OCI-LY1 (cell line): ENCODE results near the gene VPS35.
A peak's percentile ranks its signal among the peaks of the same experiment; 100 is the strongest.

Experiments
- H2AFZ ChIP-seq: fragments of 200-600 bp; sonication (generic), shearing (Covaris generic); 2 replicates; pipeline ENCODE4 v1.6.0; 2014; ENCODE audit warnings: antibody characterized with exemption, mild to moderate bottlenecking, low read length
- H3F3A ChIP-seq: fragments of 200-600 bp; sonication (generic), shearing (Covaris generic); 2 replicates; pipeline ENCODE4 v1.6.0; 2014; ENCODE audit warnings: mild to moderate bottlenecking, antibody characterized with exemption, low read length, moderate library complexity; ENCODE audit not compliant: insufficient read depth
- H3K27ac ChIP-seq: fragments of 200-600 bp; sonication (generic); 2 replicates; pipeline ENCODE4 v1.5.1; 2014; ENCODE audit warnings: low read length, mixed run types, mild to moderate bottlenecking, low read depth; ENCODE audit not compliant: poor library complexity, severe bottlenecking
- H3K27me3 ChIP-seq: fragments of 200-600 bp; sonication (generic); 2 replicates; pipeline ENCODE4 v1.6.0; 2014; ENCODE audit warnings: antibody characterized with exemption, mild to moderate bottlenecking, low read length, moderate library complexity; ENCODE audit not compliant: insufficient read depth
- H3K36me3 ChIP-seq: fragments of 200-600 bp; sonication (generic); 2 replicates; pipeline ENCODE4 v1.6.1; 2014; ENCODE audit warnings: mild to moderate bottlenecking, antibody characterized with exemption, low read length, moderate library complexity, mixed read lengths; ENCODE audit not compliant: insufficient read depth
- H3K4me1 ChIP-seq: fragments of 200-600 bp; sonication (generic); 2 replicates; pipeline ENCODE4 v1.5.1; 2014; ENCODE audit warnings: mild to moderate bottlenecking, low read length, moderate library complexity; ENCODE audit not compliant: insufficient read depth, severe bottlenecking
- H3K4me2 ChIP-seq: fragments of 200-600 bp; sonication (generic), shearing (Covaris generic); 2 replicates; pipeline ENCODE4 v1.6.1; 2014; ENCODE audit warnings: low read length
- H3K4me3 ChIP-seq: fragments of 200-600 bp; sonication (generic); 2 replicates; pipeline ENCODE4 v1.5.1; 2014; ENCODE audit warnings: low read length, low read depth, mild to moderate bottlenecking, mixed read lengths; ENCODE audit not compliant: poor library complexity, severe bottlenecking
- H3K79me2 ChIP-seq: fragments of 200-600 bp; shearing (Covaris generic); 2 replicates; pipeline ENCODE4 v1.6.1; 2016; ENCODE audit warnings: mixed run types, low read length, mixed read lengths; ENCODE audit not compliant: insufficient read depth
- H3K9ac ChIP-seq: fragments of 200-600 bp; sonication (generic), shearing (Covaris generic); 2 replicates; pipeline ENCODE4 v1.6.1; 2014; ENCODE audit warnings: mild to moderate bottlenecking, low read length, mixed read lengths
- H3K9me2 ChIP-seq: fragments of 200-600 bp; sonication (generic), shearing (Covaris generic); 2 replicates; pipeline ENCODE4 v1.6.1; 2014; ENCODE audit warnings: low read depth, mild to moderate bottlenecking, low read length, mixed read lengths
- H3K9me3 ChIP-seq: fragments of 200-600 bp; shearing (Covaris generic); 2 replicates; pipeline ENCODE4 v1.6.1; 2014; ENCODE audit warnings: low read length, mixed read lengths
- H4K20me1 ChIP-seq: fragments of 200-600 bp; sonication (generic), shearing (Covaris generic); 2 replicates; pipeline ENCODE4 v1.6.0; 2016; ENCODE audit warnings: mild to moderate bottlenecking, low read length; ENCODE audit not compliant: insufficient read depth
- EZH2 ChIP-seq: fragments of 200-600 bp; sonication (generic), shearing (Covaris generic); IDR thresholded peaks from 2 replicates; pipeline ENCODE4 v1.8.0; 2017; ENCODE audit warnings: borderline replicate concordance, mixed run types, mild to moderate bottlenecking, antibody characterized with exemption, low read length, moderate library complexity, mixed read lengths
- TF ChIP-seq, protein P1 (sequence below): fragments of 200-600 bp; sonication (generic), shearing (Covaris generic); IDR thresholded peaks from 2 replicates; pipeline ENCODE4 v1.5.1; 2017; ENCODE audit warnings: mild to moderate bottlenecking, antibody characterized with exemption, low read length, moderate library complexity, mixed read lengths

VPS35 gene

DNA sequence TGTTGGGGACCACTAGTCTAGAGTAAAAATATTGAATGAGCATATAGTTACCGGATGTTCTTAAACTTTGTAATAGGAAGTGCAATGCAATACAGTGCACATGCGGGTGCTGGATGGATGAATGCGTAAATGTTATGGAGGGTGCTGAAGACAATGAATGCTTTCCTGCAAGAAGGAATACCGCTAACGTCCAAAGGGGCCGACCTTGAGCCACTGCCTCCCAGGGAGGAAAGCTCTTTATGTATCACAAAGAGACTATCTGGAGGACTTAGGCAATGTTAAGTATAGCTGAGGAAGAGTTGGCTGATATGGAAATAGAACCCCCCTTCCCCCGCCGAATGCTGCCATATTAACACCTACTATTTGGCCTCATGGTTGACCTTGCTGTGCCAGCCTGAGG lies 40.3 kb downstream of the VPS35 start:
- Histone ChIP-seq H3K4me1 (no peaks in the 10 kb centered on the region), H4K20me1 (no peaks in the 10 kb centered on the region), H3K9me2 (no peaks in the 10 kb centered on the region), H3K4me3 (no peak overlapping the region), H3F3A (no peaks in the 10 kb centered on the region), H3K4me2 (no peak overlapping the region), H3K27me3 (no peaks in the 10 kb centered on the region), H2AFZ (no peak overlapping the region), H3K27ac (no peak overlapping the region), H3K79me2 (no peaks in the 10 kb centered on the region), H3K36me3 (no peaks in the 10 kb centered on the region), H3K9ac (no peak overlapping the region), H3K9me3 (no peaks in the 10 kb centered on the region)
- TF ChIP-seq, protein P1, sequence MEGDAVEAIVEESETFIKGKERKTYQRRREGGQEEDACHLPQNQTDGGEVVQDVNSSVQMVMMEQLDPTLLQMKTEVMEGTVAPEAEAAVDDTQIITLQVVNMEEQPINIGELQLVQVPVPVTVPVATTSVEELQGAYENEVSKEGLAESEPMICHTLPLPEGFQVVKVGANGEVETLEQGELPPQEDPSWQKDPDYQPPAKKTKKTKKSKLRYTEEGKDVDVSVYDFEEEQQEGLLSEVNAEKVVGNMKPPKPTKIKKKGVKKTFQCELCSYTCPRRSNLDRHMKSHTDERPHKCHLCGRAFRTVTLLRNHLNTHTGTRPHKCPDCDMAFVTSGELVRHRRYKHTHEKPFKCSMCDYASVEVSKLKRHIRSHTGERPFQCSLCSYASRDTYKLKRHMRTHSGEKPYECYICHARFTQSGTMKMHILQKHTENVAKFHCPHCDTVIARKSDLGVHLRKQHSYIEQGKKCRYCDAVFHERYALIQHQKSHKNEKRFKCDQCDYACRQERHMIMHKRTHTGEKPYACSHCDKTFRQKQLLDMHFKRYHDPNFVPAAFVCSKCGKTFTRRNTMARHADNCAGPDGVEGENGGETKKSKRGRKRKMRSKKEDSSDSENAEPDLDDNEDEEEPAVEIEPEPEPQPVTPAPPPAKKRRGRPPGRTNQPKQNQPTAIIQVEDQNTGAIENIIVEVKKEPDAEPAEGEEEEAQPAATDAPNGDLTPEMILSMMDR: no peak
- TF ChIP-seq EZH2: no peak

DNA sequence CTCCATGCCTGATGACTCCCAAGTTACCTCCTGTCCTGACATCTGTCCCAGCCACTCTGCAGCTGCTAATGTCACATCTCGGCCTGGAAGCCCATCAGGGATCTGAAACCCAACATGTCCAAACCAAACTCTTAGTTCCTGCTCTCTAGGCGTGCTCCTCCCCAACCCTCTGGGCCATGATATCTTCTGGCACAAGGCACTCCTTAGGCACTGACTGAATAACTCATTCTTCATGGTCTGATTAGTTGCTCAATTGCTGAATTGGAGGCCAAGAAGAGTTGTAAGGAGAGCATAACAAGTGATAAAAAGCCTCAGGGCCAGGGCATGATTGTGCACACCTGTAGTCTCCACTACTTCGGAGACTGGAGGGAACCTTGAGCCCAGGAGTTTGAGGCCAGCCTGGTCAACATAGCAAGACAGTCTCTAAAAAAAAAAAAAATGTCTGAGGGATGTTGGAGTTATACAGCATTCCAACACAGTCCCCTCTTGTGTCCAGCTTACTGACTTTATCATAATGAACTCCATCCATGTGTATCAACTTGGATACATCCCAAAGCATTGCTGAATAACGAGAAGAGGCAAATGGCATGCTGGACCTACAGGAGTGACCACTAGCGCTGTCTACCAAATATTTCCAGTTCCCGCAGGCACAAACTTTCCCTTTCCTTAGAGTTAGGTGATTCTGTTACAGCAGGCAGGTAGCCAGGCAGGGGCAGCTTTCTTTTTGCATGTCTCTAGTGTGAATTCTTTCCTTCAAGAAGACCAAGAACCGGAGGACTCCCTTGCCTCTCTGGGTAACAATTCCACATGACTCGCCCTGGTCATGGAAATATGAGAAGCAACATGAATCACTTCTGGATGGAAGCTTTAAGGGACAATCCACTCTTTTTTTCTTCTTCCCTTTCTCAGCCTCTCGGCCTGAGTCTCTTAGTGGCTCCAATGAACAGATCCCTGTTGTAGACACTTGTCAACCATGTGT lies 49.7 kb downstream of the VPS35 start:
- Histone ChIP-seq H3K79me2 (no peaks in the 10 kb centered on the region), H3F3A (no peaks in the 10 kb centered on the region), H3K4me1 (no peaks in the 10 kb centered on the region), H3K27me3 (no peaks in the 10 kb centered on the region), H3K4me3 (no peak overlapping the region), H4K20me1 (no peaks in the 10 kb centered on the region), H3K9me2 (no peaks in the 10 kb centered on the region), H3K36me3 (no peaks in the 10 kb centered on the region), H3K4me2 (no peak overlapping the region), H3K9me3 (no peaks in the 10 kb centered on the region), H2AFZ (no peak overlapping the region), H3K9ac (no peak overlapping the region), H3K27ac (no peak overlapping the region)
- TF ChIP-seq EZH2: no peak
- TF ChIP-seq, protein P1: no peak

DNA sequence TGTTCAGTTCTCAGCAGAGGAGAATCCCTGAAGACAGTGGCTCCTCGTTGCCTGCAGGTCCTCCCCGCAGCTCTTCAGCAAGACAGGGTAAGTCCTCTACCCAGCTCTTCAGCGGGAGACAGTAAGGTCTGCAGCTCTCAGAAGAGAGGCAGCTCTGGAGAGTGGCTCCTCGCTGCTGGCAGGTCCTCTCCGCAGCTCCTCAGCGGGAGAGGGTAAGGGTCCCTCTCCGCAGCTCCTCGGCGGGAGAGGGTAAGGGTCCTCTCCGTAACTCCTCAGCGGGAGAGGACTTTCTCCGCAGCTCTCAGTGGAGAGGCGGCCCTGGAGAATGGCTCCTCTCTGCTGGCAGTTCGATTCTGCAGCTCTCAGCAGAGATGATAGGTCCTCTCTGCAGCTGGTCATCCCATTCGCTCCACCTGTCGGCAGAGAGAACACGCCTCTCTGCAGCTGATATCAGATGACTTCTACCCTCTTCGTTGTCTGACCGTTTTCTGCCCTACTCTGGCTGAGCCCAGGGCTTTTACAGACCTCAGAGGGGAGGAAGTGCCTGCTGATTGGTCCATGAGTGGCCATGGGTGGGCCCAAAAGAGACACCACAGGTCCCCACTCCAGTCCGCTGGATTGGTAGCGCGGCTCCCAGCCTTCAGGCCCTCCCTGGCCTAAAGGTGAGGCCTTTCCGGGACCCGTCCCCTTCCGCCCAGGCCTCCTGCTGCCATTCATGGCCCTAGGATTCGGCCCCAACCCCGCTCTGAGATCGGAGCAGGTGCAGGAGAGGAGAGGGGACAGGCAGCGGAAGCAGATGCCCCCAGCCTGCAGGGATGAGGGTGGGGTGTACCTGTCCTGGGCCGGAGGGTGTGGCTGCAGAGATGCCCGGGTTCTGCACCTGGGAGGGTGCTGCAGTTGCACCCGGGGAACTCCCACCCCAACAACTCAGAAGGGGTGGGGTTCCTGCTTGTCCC lies 55.9 kb downstream of the VPS35 start:
- Histone ChIP-seq H3K9me3 (no peaks in the 10 kb centered on the region), H3K4me2 (peak overlapping the region; percentile 16; the same call in 1 of the 2 replicates), H3K9ac (no peak overlapping the region), H3K79me2 (no peaks in the 10 kb centered on the region), H3K27ac (no peak overlapping the region), H4K20me1 (no peaks in the 10 kb centered on the region), H3K4me1 (peaks cover 8% of the 10 kb centered on the region), H3K36me3 (no peaks in the 10 kb centered on the region), H3K9me2 (no peaks in the 10 kb centered on the region), H3K4me3 (no peak overlapping the region), H2AFZ (no peak overlapping the region; the same call in 1 of the 2 replicates), H3K27me3 (no peaks in the 10 kb centered on the region), H3F3A (no peaks in the 10 kb centered on the region)
- no peak for TF ChIP-seq EZH2
- TF ChIP-seq, protein P1: no peak
